C4-2B (cell line): ENCODE data around the gene MFNG.

Source experiments
- ZFX ChIP-seq: fragments of 450-650 bp; IDR thresholded peaks from 2 replicates; pipeline ENCODE4 v1.6.1; 2017
- TF ChIP-seq, protein P1 (sequence below): fragments of 450-650 bp; conservative IDR thresholded peaks from 2 replicates; pipeline ENCODE4 v1.5.1; 2017; ENCODE audit warnings: mild to moderate bottlenecking

GRCh38 chr22:37534445-37534844 lies 48.3 kb upstream of the MFNG start:
- TF ChIP-seq, protein P1, sequence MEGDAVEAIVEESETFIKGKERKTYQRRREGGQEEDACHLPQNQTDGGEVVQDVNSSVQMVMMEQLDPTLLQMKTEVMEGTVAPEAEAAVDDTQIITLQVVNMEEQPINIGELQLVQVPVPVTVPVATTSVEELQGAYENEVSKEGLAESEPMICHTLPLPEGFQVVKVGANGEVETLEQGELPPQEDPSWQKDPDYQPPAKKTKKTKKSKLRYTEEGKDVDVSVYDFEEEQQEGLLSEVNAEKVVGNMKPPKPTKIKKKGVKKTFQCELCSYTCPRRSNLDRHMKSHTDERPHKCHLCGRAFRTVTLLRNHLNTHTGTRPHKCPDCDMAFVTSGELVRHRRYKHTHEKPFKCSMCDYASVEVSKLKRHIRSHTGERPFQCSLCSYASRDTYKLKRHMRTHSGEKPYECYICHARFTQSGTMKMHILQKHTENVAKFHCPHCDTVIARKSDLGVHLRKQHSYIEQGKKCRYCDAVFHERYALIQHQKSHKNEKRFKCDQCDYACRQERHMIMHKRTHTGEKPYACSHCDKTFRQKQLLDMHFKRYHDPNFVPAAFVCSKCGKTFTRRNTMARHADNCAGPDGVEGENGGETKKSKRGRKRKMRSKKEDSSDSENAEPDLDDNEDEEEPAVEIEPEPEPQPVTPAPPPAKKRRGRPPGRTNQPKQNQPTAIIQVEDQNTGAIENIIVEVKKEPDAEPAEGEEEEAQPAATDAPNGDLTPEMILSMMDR = no peak
- no peak for TF ChIP-seq ZFX
